Caco-2 (cell line): ENCODE measurements around the gene PLEKHH2. TPM values are rescaled to one million over a fixed set of nuclear protein-coding genes. Genes with fewer than 3 reads are reported as not detected.

Experiments
- BruUV-seq: library from RNA; stranded (reverse); fragments of 400-500 nt; replicated peaks from 2 replicates; lab custom pipeline; 2021; lab: Mats Ljungman, UMichigan
- CTCF ChIA-PET: fragments of 300-600 bp; sonication (Branson Sonifier 250); formaldehyde crosslinking; loops from one replicate; lab custom pipeline; 2022; ENCODE audit warnings: antibody characterized with exemption; lab: Charles Lee
- POLR2A ChIA-PET: fragments of 300-600 bp; sonication (Branson Sonifier 250); formaldehyde crosslinking; loops from one replicate; lab custom pipeline; 2022; ENCODE audit warnings: antibody characterized with exemption; lab: Charles Lee
- DNase-seq, 2 experiments: peaks; one replicate each; pipeline versions ENCODE4 v3.0.0 to v3.0.0-alpha.2; 2020 to 2022
- H3K27me3 ChIP-seq: replicated peaks from 2 replicates; pipeline ENCODE4 v1.6.0; 2011; ENCODE audit warnings: low read length; ENCODE audit not compliant: control insufficient read depth, insufficient read depth
- H3K36me3 ChIP-seq: 2 replicates; pipeline ENCODE4 v1.5.1; 2011; ENCODE audit warnings: low read length; ENCODE audit not compliant: control insufficient read depth, insufficient read depth
- H3K4me1 ChIP-seq: fragments of 250-450 bp; sonication (Bioruptor Pico); 2 replicates; pipeline ENCODE4 v1.5.1; 2020; ENCODE audit warnings: mild to moderate bottlenecking
- H3K4me3 ChIP-seq: 2 replicates; pipeline ENCODE4 v1.5.1; 2011; ENCODE audit warnings: low read depth, mild to moderate bottlenecking, control low read depth, low read length
- H3K9me3 ChIP-seq: fragments of 250-450 bp; sonication (Bioruptor Pico); 2 replicates; pipeline ENCODE4 v1.5.1; 2020; ENCODE audit warnings: mild to moderate bottlenecking, moderate library complexity
- H3K27ac Mint-ChIP-seq: one replicate; pipeline ENCODE4 v1.8.0; 2022; ENCODE audit warnings: mixed read lengths; ENCODE audit not compliant: unreplicated experiment
- H3K27me3 Mint-ChIP-seq: one replicate; pipeline ENCODE4 v1.8.0; 2022; ENCODE audit warnings: mixed read lengths; ENCODE audit not compliant: insufficient read depth, unreplicated experiment
- H3K36me3 Mint-ChIP-seq: one replicate; pipeline ENCODE4 v1.8.0; 2022; ENCODE audit warnings: mild to moderate bottlenecking, mixed read lengths; ENCODE audit not compliant: insufficient read depth, unreplicated experiment
- H3K4me1 Mint-ChIP-seq: one replicate; pipeline ENCODE4 v1.8.0; 2022; ENCODE audit warnings: low read depth, mixed read lengths; ENCODE audit not compliant: unreplicated experiment
- H3K4me3 Mint-ChIP-seq: one replicate; pipeline ENCODE4 v1.8.0; 2022; ENCODE audit warnings: mild to moderate bottlenecking, moderate library complexity, mixed read lengths; ENCODE audit not compliant: unreplicated experiment
- H3K9me3 Mint-ChIP-seq: one replicate; pipeline ENCODE4 v1.8.0; 2022; ENCODE audit warnings: mixed read lengths; ENCODE audit not compliant: unreplicated experiment
- CTCF ChIP-seq, 2 experiments: fragments of 200-600 bp in 1 of 2; IDR thresholded peaks; 1 replicate in 1 of 2; 2 replicates in 1 of 2; pipeline versions ENCODE4 v1.5.1 to v1.8.0; 2011 to 2022; ENCODE audit warnings: antibody characterized with exemption in 1 of 2, control low read depth in 1 of 2, inconsistent platforms in 1 of 2, low read depth in 1 of 2, low read length in 1 of 2, mild to moderate bottlenecking in 1 of 2, moderate library complexity in 1 of 2; ENCODE audit not compliant: insufficient read depth in 1 of 2, severe bottlenecking in 1 of 2, unreplicated experiment in 1 of 2
- intact Hi-C: fragments of 100-400 bp; cut with micrococcal nuclease; formaldehyde crosslinking; loops from one replicate; pipeline ENCODE4 v1.10.0; 2022; ENCODE audit not compliant: unreplicated experiment
- total RNA-seq: library from RNA; stranded (reverse); gene quantifications from 2 replicates; pipeline ENCODE4 v1.2.3, GENCODE V29; 2022

The PLEKHH2 gene
- total RNA-seq, 1 experiment from 2014 or later, result 1.5 TPM

GRCh38 chr2:43699761-43700160 lies 62.7 kb downstream of the PLEKHH2 start:
- TF ChIP-seq CTCF (IDR thresholded peaks at IDR 0.05; ENCODE audit: insufficient read depth in 1 of 2, low read depth in 1 of 2, low read length in 1 of 2, severe bottlenecking in 1 of 2, unreplicated experiment in 1 of 2), result no peak
- H3K9me3 ChIP-seq, result no peaks in the 10 kb centered on the region
- H3K4me1 Mint-ChIP-seq, result no peaks in the 10 kb centered on the region
- H3K27ac Mint-ChIP-seq, result no peak overlapping the region
- ChIA-PET POLR2A (no interaction called here), CTCF (interaction anchor here (0.6 kb wide), 1 partner anchor 85 kb away, joined by 5 read pairs; no protein-coding TSS in a partner anchor)
- H3K4me3 ChIP-seq, result no peak overlapping the region
- no peaks in the 10 kb centered on the region for H3K9me3 Mint-ChIP-seq
- H3K36me3 ChIP-seq, result no peaks in the 10 kb centered on the region
- intact Hi-C loops, result no loop called here
- H3K36me3 Mint-ChIP-seq, result no peaks in the 10 kb centered on the region
- H3K27me3 Mint-ChIP-seq, result peaks cover 12% of the 10 kb centered on the region
- H3K27me3 ChIP-seq, result no peaks in the 10 kb centered on the region
- H3K4me3 Mint-ChIP-seq, result no peak overlapping the region
- no TSS peak for BruUV-seq
- H3K4me1 ChIP-seq, result no peaks in the 10 kb centered on the region
- no peak for DNase-seq

DNA sequence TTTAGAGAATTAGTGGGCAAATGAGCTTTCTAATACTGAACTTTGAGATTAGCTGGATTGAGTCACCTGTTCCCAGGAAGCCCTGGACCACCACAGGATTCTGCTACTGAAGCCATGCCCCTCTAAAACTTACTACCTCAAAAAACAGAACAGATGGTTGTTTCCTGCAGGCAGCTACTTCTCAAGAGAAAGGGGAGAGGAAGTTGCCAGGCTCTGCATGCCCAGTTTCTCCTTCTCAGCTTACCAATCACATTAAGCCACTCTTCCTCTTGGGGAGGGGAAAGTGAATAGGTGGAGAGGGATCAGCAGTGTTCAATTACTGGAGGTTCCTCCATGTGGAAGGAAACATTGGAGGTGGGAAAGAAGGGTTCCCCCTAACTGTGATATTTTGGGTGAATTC lies 64.1 kb downstream of the PLEKHH2 start:
- Mint-ChIP-seq H3K27me3 (peaks cover 12% of the 10 kb centered on the region), H3K27ac (no peak overlapping the region), H3K9me3 (no peaks in the 10 kb centered on the region), H3K4me1 (no peaks in the 10 kb centered on the region), H3K36me3 (no peaks in the 10 kb centered on the region), H3K4me3 (no peak overlapping the region)
- Histone ChIP-seq H3K27me3 (no peaks in the 10 kb centered on the region), H3K4me3 (no peak overlapping the region), H3K4me1 (no peaks in the 10 kb centered on the region), H3K9me3 (no peaks in the 10 kb centered on the region), H3K36me3 (no peaks in the 10 kb centered on the region)
- intact Hi-C loops, result no loop called here
- BruUV-seq, result no TSS peak
- CTCF ChIA-PET, result no interaction called here
- DNase-seq, result no peak
- POLR2A ChIA-PET, result no interaction called here
- no peak for TF ChIP-seq CTCF (IDR thresholded peaks at IDR 0.05; ENCODE audit: insufficient read depth in 1 of 2, low read depth in 1 of 2, low read length in 1 of 2, severe bottlenecking in 1 of 2, unreplicated experiment in 1 of 2)

DNA sequence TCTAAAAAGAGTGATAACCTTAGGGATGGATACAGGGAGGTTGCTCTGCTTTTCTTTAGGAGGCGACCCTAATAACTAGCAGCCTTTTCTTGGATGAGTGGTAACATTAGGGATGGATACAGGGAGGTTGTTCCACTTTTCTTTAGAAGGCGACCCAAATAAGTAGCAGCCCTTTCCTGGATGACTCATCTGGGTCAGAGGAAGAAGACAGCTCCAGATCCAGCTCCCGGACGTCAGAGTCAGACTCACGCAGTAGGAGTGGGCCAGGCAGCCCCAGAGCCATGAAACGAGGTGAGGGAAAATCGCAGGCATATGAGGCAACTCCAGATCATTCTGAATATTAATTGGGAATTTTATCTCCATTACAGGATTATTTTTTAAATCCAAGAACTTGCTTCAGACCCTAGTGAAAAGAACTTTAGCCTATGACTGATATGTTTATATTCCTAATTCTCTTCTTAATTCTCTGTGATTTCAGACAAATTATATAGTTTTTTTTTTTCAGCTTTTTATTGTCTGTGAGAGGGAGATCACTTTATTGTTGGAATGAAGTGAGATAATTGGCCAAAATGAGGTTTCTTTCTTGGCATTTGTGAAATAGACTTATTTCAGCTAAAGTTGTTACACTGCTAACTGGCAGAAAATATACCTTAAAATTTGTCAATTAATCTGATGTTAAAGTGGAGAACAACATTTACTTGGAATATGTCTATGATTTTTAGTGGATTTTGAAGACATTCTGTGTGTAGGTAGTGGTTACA lies 70.4 kb downstream of the PLEKHH2 start:
- no peak for TF ChIP-seq CTCF (IDR thresholded peaks at IDR 0.05; ENCODE audit: insufficient read depth in 1 of 2, low read depth in 1 of 2, low read length in 1 of 2, severe bottlenecking in 1 of 2, unreplicated experiment in 1 of 2)
- CTCF ChIA-PET, result no interaction called here
- Mint-ChIP-seq H3K9me3 (no peaks in the 10 kb centered on the region), H3K27ac (no peak overlapping the region), H3K36me3 (no peaks in the 10 kb centered on the region), H3K4me3 (no peak overlapping the region), H3K4me1 (no peaks in the 10 kb centered on the region), H3K27me3 (peaks cover 7% of the 10 kb centered on the region)
- no peaks in the 10 kb centered on the region for H3K36me3 ChIP-seq
- no peaks in the 10 kb centered on the region for H3K27me3 ChIP-seq
- no peak overlapping the region for H3K4me3 ChIP-seq
- intact Hi-C loops, result no loop called here
- no peaks in the 10 kb centered on the region for H3K9me3 ChIP-seq
- POLR2A ChIA-PET, result no interaction called here
- no TSS peak for BruUV-seq
- DNase-seq, result no peak
- H3K4me1 ChIP-seq, result no peaks in the 10 kb centered on the region
